Gastroesophageal sphincter (tissue), 3 donors: ENCODE data around the gene CPHXL2.

Source experiments
- POLR2A ChIP-seq, 2 donors: fragments of 450-650 bp; IDR thresholded peaks; one replicate each; pipeline ENCODE4 v1.6.1; 2017; ENCODE audit warnings: antibody characterized with exemption in 2 of 2, mild to moderate bottlenecking in 2 of 2, moderate library complexity in 1 of 2
- POLR2AphosphoS5 ChIP-seq: sonication (generic); formaldehyde crosslinking; IDR thresholded peaks from one replicate; pipeline ENCODE4 v1.6.1; 2017; ENCODE audit warnings: antibody characterized with exemption
- TF ChIP-seq, protein P1 (sequence below), 4 experiments: fragments of 200-600 bp in 2 of 4; fragments of 450-650 bp in 2 of 4; sonication (generic) in 1 of 4; IDR thresholded peaks; one replicate each; pipeline ENCODE4 v1.5.1; 2017 to 2019; ENCODE audit warnings: antibody characterized with exemption in 4 of 4, mild to moderate bottlenecking in 2 of 4, moderate library complexity in 2 of 4

DNA sequence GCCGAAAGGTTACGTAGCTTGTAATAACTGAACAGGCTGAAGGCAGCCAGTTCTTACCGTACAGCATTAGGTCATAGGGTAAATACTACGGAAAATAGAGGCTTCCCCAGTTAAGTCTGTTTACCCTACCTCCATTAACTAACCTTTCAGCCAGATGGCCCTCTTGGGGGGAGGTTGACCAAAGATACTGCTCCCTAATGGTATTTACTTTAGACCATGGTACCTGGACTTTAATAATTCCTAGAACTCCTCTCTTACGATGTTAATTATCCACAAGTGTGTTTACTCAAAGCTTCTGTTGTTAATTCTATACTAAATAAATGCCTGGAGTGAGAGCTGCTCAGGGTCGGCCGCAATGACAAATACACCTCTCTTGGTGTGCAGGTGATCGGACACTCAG is 44.0 kb downstream of the CPHXL2 start:
- TF ChIP-seq, protein P1, sequence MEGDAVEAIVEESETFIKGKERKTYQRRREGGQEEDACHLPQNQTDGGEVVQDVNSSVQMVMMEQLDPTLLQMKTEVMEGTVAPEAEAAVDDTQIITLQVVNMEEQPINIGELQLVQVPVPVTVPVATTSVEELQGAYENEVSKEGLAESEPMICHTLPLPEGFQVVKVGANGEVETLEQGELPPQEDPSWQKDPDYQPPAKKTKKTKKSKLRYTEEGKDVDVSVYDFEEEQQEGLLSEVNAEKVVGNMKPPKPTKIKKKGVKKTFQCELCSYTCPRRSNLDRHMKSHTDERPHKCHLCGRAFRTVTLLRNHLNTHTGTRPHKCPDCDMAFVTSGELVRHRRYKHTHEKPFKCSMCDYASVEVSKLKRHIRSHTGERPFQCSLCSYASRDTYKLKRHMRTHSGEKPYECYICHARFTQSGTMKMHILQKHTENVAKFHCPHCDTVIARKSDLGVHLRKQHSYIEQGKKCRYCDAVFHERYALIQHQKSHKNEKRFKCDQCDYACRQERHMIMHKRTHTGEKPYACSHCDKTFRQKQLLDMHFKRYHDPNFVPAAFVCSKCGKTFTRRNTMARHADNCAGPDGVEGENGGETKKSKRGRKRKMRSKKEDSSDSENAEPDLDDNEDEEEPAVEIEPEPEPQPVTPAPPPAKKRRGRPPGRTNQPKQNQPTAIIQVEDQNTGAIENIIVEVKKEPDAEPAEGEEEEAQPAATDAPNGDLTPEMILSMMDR (IDR thresholded peaks at IDR 0.05), result no peak
- TF ChIP-seq POLR2AphosphoS5 (no peak), POLR2A (IDR thresholded peaks at IDR 0.05) (no peak)
